SK-N-SH (cell line): ENCODE results near the gene MGAT4B. TPM values are rescaled to one million over a fixed set of nuclear protein-coding genes. Genes with fewer than 3 reads are reported as not detected.

ENCODE experiments used
- CTCF ChIA-PET: fragments of 300-600, 350-600 bp; formaldehyde crosslinking; extraction: SDS; loops from one replicate; lab custom pipeline; 2021; lab: Yijun Ruan, JAX
- POLR2A ChIA-PET: fragments of 350-600 bp; sonication (Branson Sonifier 250); formaldehyde crosslinking; extraction: SDS; loops from one replicate; lab custom pipeline; 2020; ENCODE audit warnings: antibody characterized with exemption, inconsistent platforms; lab: Yijun Ruan, JAX
- DNase-seq: peaks from one replicate; pipeline ENCODE4 v3.0.0; 2012
- H2AFZ ChIP-seq: fragments of 200-600 bp; sonication (generic); 2 replicates; pipeline ENCODE4 v1.8.1; 2016; ENCODE audit warnings: antibody characterized with exemption, mild to moderate bottlenecking, low read depth
- H3F3A ChIP-seq: fragments of 200-600 bp; sonication (generic); replicated peaks from 2 replicates; pipeline ENCODE3; 2016; ENCODE audit warnings: antibody characterized with exemption, mild to moderate bottlenecking; ENCODE audit not compliant: insufficient read depth
- H3K27ac ChIP-seq, 2 experiments: fragments of 200-500 bp in 1 of 2; fragments of 200-600 bp in 1 of 2; sonication (Bioruptor generic) in 1 of 2; sonication (generic), shearing (Covaris generic) in 1 of 2; 2 replicates each; pipeline versions ENCODE4 v1.5.1 to v1.6.1; 2014 to 2016; ENCODE audit warnings: low read depth in 2 of 2, inconsistent platforms in 1 of 2, low read length in 1 of 2, mild to moderate bottlenecking in 1 of 2, mixed read lengths in 1 of 2
- H3K27me3 ChIP-seq: fragments of 200-600 bp; sonication (generic), shearing (Covaris generic); 2 replicates; pipeline ENCODE4 v1.6.1; 2016; ENCODE audit warnings: mixed run types; ENCODE audit not compliant: insufficient read depth
- H3K36me3 ChIP-seq, 2 experiments: fragments of 200-500 bp in 1 of 2; fragments of 200-600 bp in 1 of 2; sonication (Bioruptor generic) in 1 of 2; sonication (generic) in 1 of 2; replicated peaks in 1 of 2; 2 replicates each; pipeline versions ENCODE3 to v1.5.1; 2014 to 2016; ENCODE audit warnings: low read length in 1 of 2, mild to moderate bottlenecking in 1 of 2; ENCODE audit not compliant: insufficient read depth in 2 of 2, control insufficient read depth in 1 of 2
- H3K4me1 ChIP-seq, 2 experiments: fragments of 200-500 bp in 1 of 2; fragments of 200-600 bp in 1 of 2; sonication (Bioruptor generic) in 1 of 2; sonication (generic), shearing (Covaris generic) in 1 of 2; 2 replicates each; pipeline versions ENCODE4 v1.5.1 to v1.6.1; 2014 to 2016; ENCODE audit warnings: low read depth in 1 of 2, low read length in 1 of 2, mixed run types in 1 of 2; ENCODE audit not compliant: insufficient read depth in 2 of 2, control insufficient read depth in 1 of 2
- H3K4me2 ChIP-seq: fragments of 200-600 bp; sonication (generic), shearing (Covaris generic); 2 replicates; pipeline ENCODE4 v1.6.1; 2017; ENCODE audit warnings: mixed run types
- H3K4me3 ChIP-seq, 2 experiments: fragments of 200-500 bp in 1 of 2; fragments of 200-600 bp in 1 of 2; sonication (Bioruptor generic) in 1 of 2; sonication (generic), shearing (Covaris generic) in 1 of 2; 2 replicates each; pipeline versions ENCODE4 v1.5.1 to v1.8.1; 2014 to 2016; ENCODE audit warnings: low read depth in 2 of 2, inconsistent platforms in 1 of 2, low read length in 1 of 2, mild to moderate bottlenecking in 1 of 2, mixed read lengths in 1 of 2, moderate library complexity in 1 of 2
- H3K79me2 ChIP-seq: fragments of 200-600 bp; sonication (generic); 2 replicates; pipeline ENCODE4 v1.8.1; 2017; ENCODE audit warnings: mild to moderate bottlenecking; ENCODE audit not compliant: insufficient read depth
- H3K9ac ChIP-seq: fragments of 200-600 bp; sonication (generic); 2 replicates; pipeline ENCODE4 v1.6.1; 2017; ENCODE audit warnings: mixed run types
- H3K9me2 ChIP-seq: fragments of 200-600 bp; sonication (generic); 2 replicates; pipeline ENCODE4 v1.6.1; 2017; ENCODE audit warnings: mixed run types
- H3K9me3 ChIP-seq: fragments of 200-600 bp; sonication (generic); 2 replicates; pipeline ENCODE4 v1.6.1; 2017; ENCODE audit warnings: mixed run types, mild to moderate bottlenecking, moderate library complexity
- H4K20me1 ChIP-seq: fragments of 200-600 bp; sonication (generic); 2 replicates; pipeline ENCODE4 v1.6.1; 2017; ENCODE audit warnings: mild to moderate bottlenecking, mixed run types; ENCODE audit not compliant: insufficient read depth
- ELF1 ChIP-seq: IDR thresholded peaks from 2 replicates; pipeline ENCODE4 v1.4.0; 2012
- EP300 ChIP-seq, 2 experiments: IDR thresholded peaks; 2 replicates each; pipeline versions ENCODE4 v1.4.0 to v1.6.1; 2012; ENCODE audit warnings: borderline replicate concordance in 1 of 2, low read depth in 1 of 2, low read length in 1 of 2
- GABPA ChIP-seq: IDR thresholded peaks from 2 replicates; pipeline ENCODE4 v1.4.0; 2012; ENCODE audit warnings: low read depth, mild to moderate bottlenecking
- GATA2 ChIP-seq: sonication (generic); formaldehyde crosslinking; IDR thresholded peaks from 2 replicates; pipeline ENCODE4 v1.5.0; 2020; ENCODE audit warnings: mild to moderate bottlenecking, missing genetic modification reagents
- MEF2A ChIP-seq: IDR thresholded peaks from 2 replicates; pipeline ENCODE4 v1.4.0; 2012; ENCODE audit warnings: low read depth, borderline replicate concordance
- RCOR1 ChIP-seq: fragments of 150-350 bp; IDR thresholded peaks from 2 replicates; pipeline ENCODE4 v1.6.1; 2017; ENCODE audit warnings: antibody characterized with exemption, low read length
- TEAD4 ChIP-seq: IDR thresholded peaks from 2 replicates; pipeline ENCODE4 v1.4.0; 2012; ENCODE audit warnings: mild to moderate bottlenecking, borderline replicate concordance; ENCODE audit not compliant: insufficient read depth
- YY1 ChIP-seq: IDR thresholded peaks from 2 replicates; pipeline ENCODE4 v1.4.0; 2012; ENCODE audit warnings: low read depth, mild to moderate bottlenecking
- WGBS: methylation state at CpG from one replicate; pipeline ENCODE4 v1.1.6; 2017; ENCODE audit warnings: low lambda C conversion rate; 5-methylcytosine and 5-hydroxymethylcytosine counted together
- polyA plus RNA-seq, 3 experiments: library from polyadenylated mRNA; depleted of rRNA; stranded (reverse); fragments of >200 nt; gene quantifications; 2 replicates each; pipeline ENCODE4 v1.2.3, GENCODE V29; 2012
- TF ChIP-seq, protein P1 (sequence below): IDR thresholded peaks from 2 replicates; pipeline ENCODE4 v1.6.1; 2012; ENCODE audit warnings: mild to moderate bottlenecking, low read depth, low read length, moderate library complexity
- TF ChIP-seq, protein P2 (sequence below): IDR thresholded peaks from 2 replicates; pipeline ENCODE4 v1.4.0; 2012; ENCODE audit warnings: low read depth
- TF ChIP-seq, protein P3 (sequence below): fragments of 150-350 bp; IDR thresholded peaks from 2 replicates; pipeline ENCODE4 v1.6.1; 2016; ENCODE audit warnings: mild to moderate bottlenecking, low read depth, low read length
- TF ChIP-seq, protein P4 (sequence below): fragments of 200-600 bp; sonication (generic); IDR thresholded peaks from 2 replicates; pipeline ENCODE4 v1.6.1; 2017; ENCODE audit warnings: antibody characterized with exemption, mild to moderate bottlenecking, moderate library complexity

The MGAT4B gene
- polyA plus RNA-seq, 1 of the 3 experiments (the other 2 are of a cell fraction) = 190 TPM

DNA sequence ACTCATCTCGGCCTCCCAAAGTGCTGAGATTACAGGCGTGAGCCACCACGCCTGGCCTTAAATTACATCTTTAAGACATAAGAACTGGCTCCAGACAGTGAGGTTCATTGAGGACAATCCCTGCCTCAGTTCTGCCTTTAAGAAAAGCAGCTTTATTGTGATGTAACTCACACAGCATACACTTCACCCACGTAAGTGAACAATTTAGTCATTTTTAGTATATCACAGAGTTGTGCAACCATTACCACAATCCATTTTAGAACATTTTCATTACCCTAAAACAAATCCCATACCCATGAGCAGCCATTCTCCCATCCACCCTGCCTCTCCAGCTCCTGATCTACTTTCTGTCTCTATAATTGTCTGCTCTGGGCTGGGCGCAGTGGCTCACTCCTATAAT is 36.9 kb downstream of the MGAT4B start:
- Histone ChIP-seq H3K27me3 (no peaks in the 10 kb centered on the region), H3K79me2 (peaks cover 61% of the 10 kb centered on the region), H2AFZ (no peak overlapping the region), H3K9me2 (no peaks in the 10 kb centered on the region), H3K36me3 (peaks cover 49 to 51% of the 10 kb centered on the region in 2 experiments), H3K4me2 (no peak overlapping the region), H4K20me1 (no peaks in the 10 kb centered on the region; the same call in 1 of the 2 replicates), H3K4me3 (no peak overlapping the region), H3K27ac (no peak overlapping the region), H3K9ac (no peak overlapping the region), H3F3A (peaks cover 18% of the 10 kb centered on the region), H3K4me1 (peaks cover 19 to 27% of the 10 kb centered on the region in 2 experiments; a peak in 3 of 4 replicates), H3K9me3 (no peaks in the 10 kb centered on the region)
- no peak for DNase-seq
- CTCF ChIA-PET = interaction anchor here (0.9 to 1.7 kb wide), 2 partner anchors 10 to 13 kb away, joined by 3 to 4 read pairs; no protein-coding TSS in a partner anchor
- 97% methylated on average over 5 of the region's 5 CpGs for whole genome bisulfite sequencing
- TF ChIP-seq GATA2 (CRISPR knock-in tag) (no peak), YY1 (no peak), TEAD4 (no peak), RCOR1 (no peak), ELF1 (no peak), GABPA (no peak), MEF2A (no peak), EP300 (IDR thresholded peaks at IDR 0.05; ENCODE audit: borderline replicate concordance in 1 of 2, low read depth in 1 of 2, low read length in 1 of 2) (no peak)
- TF ChIP-seq, protein P1, sequence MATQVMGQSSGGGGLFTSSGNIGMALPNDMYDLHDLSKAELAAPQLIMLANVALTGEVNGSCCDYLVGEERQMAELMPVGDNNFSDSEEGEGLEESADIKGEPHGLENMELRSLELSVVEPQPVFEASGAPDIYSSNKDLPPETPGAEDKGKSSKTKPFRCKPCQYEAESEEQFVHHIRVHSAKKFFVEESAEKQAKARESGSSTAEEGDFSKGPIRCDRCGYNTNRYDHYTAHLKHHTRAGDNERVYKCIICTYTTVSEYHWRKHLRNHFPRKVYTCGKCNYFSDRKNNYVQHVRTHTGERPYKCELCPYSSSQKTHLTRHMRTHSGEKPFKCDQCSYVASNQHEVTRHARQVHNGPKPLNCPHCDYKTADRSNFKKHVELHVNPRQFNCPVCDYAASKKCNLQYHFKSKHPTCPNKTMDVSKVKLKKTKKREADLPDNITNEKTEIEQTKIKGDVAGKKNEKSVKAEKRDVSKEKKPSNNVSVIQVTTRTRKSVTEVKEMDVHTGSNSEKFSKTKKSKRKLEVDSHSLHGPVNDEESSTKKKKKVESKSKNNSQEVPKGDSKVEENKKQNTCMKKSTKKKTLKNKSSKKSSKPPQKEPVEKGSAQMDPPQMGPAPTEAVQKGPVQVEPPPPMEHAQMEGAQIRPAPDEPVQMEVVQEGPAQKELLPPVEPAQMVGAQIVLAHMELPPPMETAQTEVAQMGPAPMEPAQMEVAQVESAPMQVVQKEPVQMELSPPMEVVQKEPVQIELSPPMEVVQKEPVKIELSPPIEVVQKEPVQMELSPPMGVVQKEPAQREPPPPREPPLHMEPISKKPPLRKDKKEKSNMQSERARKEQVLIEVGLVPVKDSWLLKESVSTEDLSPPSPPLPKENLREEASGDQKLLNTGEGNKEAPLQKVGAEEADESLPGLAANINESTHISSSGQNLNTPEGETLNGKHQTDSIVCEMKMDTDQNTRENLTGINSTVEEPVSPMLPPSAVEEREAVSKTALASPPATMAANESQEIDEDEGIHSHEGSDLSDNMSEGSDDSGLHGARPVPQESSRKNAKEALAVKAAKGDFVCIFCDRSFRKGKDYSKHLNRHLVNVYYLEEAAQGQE = no peak
- TF ChIP-seq, protein P2, sequence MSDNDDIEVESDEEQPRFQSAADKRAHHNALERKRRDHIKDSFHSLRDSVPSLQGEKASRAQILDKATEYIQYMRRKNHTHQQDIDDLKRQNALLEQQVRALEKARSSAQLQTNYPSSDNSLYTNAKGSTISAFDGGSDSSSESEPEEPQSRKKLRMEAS = no peak
- TF ChIP-seq, protein P3, sequence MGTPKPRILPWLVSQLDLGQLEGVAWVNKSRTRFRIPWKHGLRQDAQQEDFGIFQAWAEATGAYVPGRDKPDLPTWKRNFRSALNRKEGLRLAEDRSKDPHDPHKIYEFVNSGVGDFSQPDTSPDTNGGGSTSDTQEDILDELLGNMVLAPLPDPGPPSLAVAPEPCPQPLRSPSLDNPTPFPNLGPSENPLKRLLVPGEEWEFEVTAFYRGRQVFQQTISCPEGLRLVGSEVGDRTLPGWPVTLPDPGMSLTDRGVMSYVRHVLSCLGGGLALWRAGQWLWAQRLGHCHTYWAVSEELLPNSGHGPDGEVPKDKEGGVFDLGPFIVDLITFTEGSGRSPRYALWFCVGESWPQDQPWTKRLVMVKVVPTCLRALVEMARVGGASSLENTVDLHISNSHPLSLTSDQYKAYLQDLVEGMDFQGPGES = no peak
- TF ChIP-seq, protein P4, sequence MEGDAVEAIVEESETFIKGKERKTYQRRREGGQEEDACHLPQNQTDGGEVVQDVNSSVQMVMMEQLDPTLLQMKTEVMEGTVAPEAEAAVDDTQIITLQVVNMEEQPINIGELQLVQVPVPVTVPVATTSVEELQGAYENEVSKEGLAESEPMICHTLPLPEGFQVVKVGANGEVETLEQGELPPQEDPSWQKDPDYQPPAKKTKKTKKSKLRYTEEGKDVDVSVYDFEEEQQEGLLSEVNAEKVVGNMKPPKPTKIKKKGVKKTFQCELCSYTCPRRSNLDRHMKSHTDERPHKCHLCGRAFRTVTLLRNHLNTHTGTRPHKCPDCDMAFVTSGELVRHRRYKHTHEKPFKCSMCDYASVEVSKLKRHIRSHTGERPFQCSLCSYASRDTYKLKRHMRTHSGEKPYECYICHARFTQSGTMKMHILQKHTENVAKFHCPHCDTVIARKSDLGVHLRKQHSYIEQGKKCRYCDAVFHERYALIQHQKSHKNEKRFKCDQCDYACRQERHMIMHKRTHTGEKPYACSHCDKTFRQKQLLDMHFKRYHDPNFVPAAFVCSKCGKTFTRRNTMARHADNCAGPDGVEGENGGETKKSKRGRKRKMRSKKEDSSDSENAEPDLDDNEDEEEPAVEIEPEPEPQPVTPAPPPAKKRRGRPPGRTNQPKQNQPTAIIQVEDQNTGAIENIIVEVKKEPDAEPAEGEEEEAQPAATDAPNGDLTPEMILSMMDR = no peak
- POLR2A ChIA-PET = no interaction called here
